ENCODE data around the gene CLPTM1. TPM values are rescaled to one million over a fixed set of nuclear protein-coding genes. Genes with fewer than 3 reads are reported as not detected.

The CLPTM1 gene
- total and polyA plus RNA-seq, 2 of the 8 experiments (the other 6 are each of a cell fraction or from before 2014, with no cell fraction given) = 84.8 to 108 TPM

DNA sequence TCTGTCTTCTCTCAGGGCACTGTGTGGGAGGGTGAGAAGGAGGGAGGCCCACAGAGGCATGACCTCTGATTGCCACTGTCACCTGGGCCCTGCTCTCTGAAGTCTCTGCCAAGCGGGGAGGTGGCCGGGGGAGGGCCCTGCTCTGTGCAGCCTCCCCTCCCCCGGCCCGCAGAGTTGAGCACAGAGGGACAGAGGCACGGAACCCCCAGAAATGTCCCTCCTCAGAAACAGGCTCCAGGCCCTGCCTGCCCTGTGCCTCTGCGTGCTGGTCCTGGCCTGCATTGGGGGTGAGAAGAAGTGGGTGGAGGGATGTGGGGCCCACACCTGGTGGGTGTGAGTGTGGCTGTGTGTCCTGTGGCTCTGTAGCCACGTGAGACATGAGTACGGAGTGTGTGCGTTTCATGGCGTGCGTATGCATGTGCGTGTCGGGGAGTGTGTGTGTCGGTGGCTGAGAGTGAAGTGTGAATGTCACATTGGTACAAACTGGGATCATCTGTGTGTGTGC is 13.1 kb upstream of the CLPTM1 start, which contains the start of gene APOC4 (continued):
- TF ChIP-seq TBP (IDR thresholded peaks at IDR 0.05; ENCODE audit: low read depth, low read length) (no peak), SIX5 (IDR thresholded peaks at IDR 0.05; ENCODE audit: low read depth, low read length) (no peak), NRF1 (IDR thresholded peaks at IDR 0.05; ENCODE audit: low read depth, low read length) (no peak), CBX8 (IDR thresholded peaks at IDR 0.05; ENCODE audit: borderline replicate concordance, low read depth, low read length) (no peak), USF2 (IDR thresholded peaks at IDR 0.05; ENCODE audit: low read length) (no peak), SIN3A (conservative IDR thresholded peaks at IDR 0.05 in 1 of 2, IDR thresholded peaks at IDR 0.05 in 1 of 2; ENCODE audit: low read depth in 1 of 2, low read length in 2 of 2) (no peak), BACH1 (IDR thresholded peaks at IDR 0.05; ENCODE audit: low read length) (no peak), BCL11A (IDR thresholded peaks at IDR 0.05; ENCODE audit: low read depth in 2 of 2, low read length in 2 of 2) (no peak), TEAD4 (IDR thresholded peaks at IDR 0.05; ENCODE audit: low read depth, low read length) (no peak)
